Trophoblast cell (in vitro differentiated cells and primary cell): ENCODE data around the gene KCNIP2.

Experiments
- DNase-seq, 2 donors: peaks; one replicate each; pipeline ENCODE4 v3.0.0-alpha.2; 2016
- H2AFZ ChIP-seq: 2 replicates; pipeline ENCODE4 v1.6.1; 2013; ENCODE audit warnings: low read length, moderate library complexity, mild to moderate bottlenecking; ENCODE audit not compliant: insufficient read depth, poor library complexity
- H2AK5ac ChIP-seq: 2 replicates; pipeline ENCODE4 v1.6.1; 2013; ENCODE audit warnings: mild to moderate bottlenecking, low read length
- H2BK120ac ChIP-seq: 2 replicates; pipeline ENCODE4 v1.6.1; 2013; ENCODE audit warnings: low read length, mild to moderate bottlenecking, moderate library complexity; ENCODE audit not compliant: insufficient read depth, poor library complexity
- H2BK12ac ChIP-seq: 2 replicates; pipeline ENCODE4 v1.6.1; 2013; ENCODE audit warnings: mild to moderate bottlenecking, low read length, moderate library complexity
- H2BK5ac ChIP-seq: 2 replicates; pipeline ENCODE4 v1.6.1; 2013; ENCODE audit warnings: low read length, low read depth, moderate library complexity, mild to moderate bottlenecking; ENCODE audit not compliant: poor library complexity
- H3K14ac ChIP-seq: 2 replicates; pipeline ENCODE4 v1.6.1; 2013; ENCODE audit warnings: mild to moderate bottlenecking, low read length
- H3K18ac ChIP-seq: 2 replicates; pipeline ENCODE4 v1.6.1; 2013; ENCODE audit warnings: mild to moderate bottlenecking, low read length
- H3K23ac ChIP-seq: 2 replicates; pipeline ENCODE4 v1.6.1; 2013; ENCODE audit warnings: low read length
- H3K27ac ChIP-seq: 2 replicates; pipeline ENCODE4 v1.5.1; 2013; ENCODE audit warnings: low read depth, mild to moderate bottlenecking, inconsistent platforms, low read length, moderate library complexity
- H3K27me3 ChIP-seq: 2 replicates; pipeline ENCODE4 v1.6.1; 2013; ENCODE audit warnings: inconsistent platforms, mild to moderate bottlenecking, low read length, moderate library complexity; ENCODE audit not compliant: insufficient read depth
- H3K36me3 ChIP-seq, 2 experiments: 1 replicate in 1 of 2; 2 replicates in 1 of 2; pipeline ENCODE4 v1.6.1; 2013; ENCODE audit warnings: low read length in 2 of 2, mild to moderate bottlenecking in 2 of 2, moderate library complexity in 1 of 2; ENCODE audit not compliant: insufficient read depth in 2 of 2, control insufficient read depth in 1 of 2
- H3K4ac ChIP-seq: 2 replicates; pipeline ENCODE4 v1.6.1; 2013; ENCODE audit warnings: low read depth, mild to moderate bottlenecking, low read length, moderate library complexity
- H3K4me1 ChIP-seq, 2 experiments: 1 replicate in 1 of 2; 2 replicates in 1 of 2; pipeline ENCODE4 v1.6.1; 2013; ENCODE audit warnings: low read length in 2 of 2, mild to moderate bottlenecking in 2 of 2, moderate library complexity in 1 of 2; ENCODE audit not compliant: insufficient read depth in 2 of 2, control insufficient read depth in 1 of 2
- H3K4me2 ChIP-seq: 2 replicates; pipeline ENCODE4 v1.6.1; 2013; ENCODE audit warnings: inconsistent platforms, mild to moderate bottlenecking, low read length, moderate library complexity
- H3K4me3 ChIP-seq: 2 replicates; pipeline ENCODE4 v1.5.1; 2013; ENCODE audit warnings: mild to moderate bottlenecking, low read depth, low read length, inconsistent platforms
- H3K79me1 ChIP-seq: one replicate; pipeline ENCODE4 v1.6.1; 2013; ENCODE audit warnings: low read length
- H3K79me2 ChIP-seq: 2 replicates; pipeline ENCODE4 v1.6.1; 2013; ENCODE audit warnings: low read length, mild to moderate bottlenecking; ENCODE audit not compliant: control insufficient read depth, insufficient read depth, poor library complexity
- H3K9ac ChIP-seq: 2 replicates; pipeline ENCODE4 v1.6.1; 2013; ENCODE audit warnings: mild to moderate bottlenecking, low read length
- H3K9me3 ChIP-seq: 2 replicates; pipeline ENCODE4 v1.6.1; 2013; ENCODE audit warnings: low read depth, mild to moderate bottlenecking, control low read depth, inconsistent platforms, low read length; ENCODE audit not compliant: insufficient read depth
- H4K12ac ChIP-seq: 2 replicates; pipeline ENCODE4 v1.6.1; 2013; ENCODE audit warnings: low read depth, mild to moderate bottlenecking, low read length, moderate library complexity
- H4K8ac ChIP-seq: 2 replicates; pipeline ENCODE4 v1.6.1; 2013; ENCODE audit warnings: low read depth, mild to moderate bottlenecking, low read length, moderate library complexity
- H4K91ac ChIP-seq: one replicate; pipeline ENCODE4 v1.6.1; 2013; ENCODE audit warnings: low read depth, mild to moderate bottlenecking, low read length, moderate library complexity
- WGBS: extraction: QIAGEN DNeasy Blood & Tissue Kit; methylation state at CpG from one replicate; pipeline ENCODE4 v1.1.7; 2013; ENCODE audit warnings: missing lambda C conversion rate; ENCODE audit not compliant: insufficient read length, insufficient coverage; ENCODE audit errors: extremely low coverage; 5-methylcytosine and 5-hydroxymethylcytosine counted together

The KCNIP2 gene

GRCh38 chr10:101833466-101833865 lies 10.1 kb downstream of the KCNIP2 start:
- Histone ChIP-seq H4K91ac (no peak overlapping the region), H4K12ac (no peak overlapping the region), H2BK120ac (no peak overlapping the region)

DNA sequence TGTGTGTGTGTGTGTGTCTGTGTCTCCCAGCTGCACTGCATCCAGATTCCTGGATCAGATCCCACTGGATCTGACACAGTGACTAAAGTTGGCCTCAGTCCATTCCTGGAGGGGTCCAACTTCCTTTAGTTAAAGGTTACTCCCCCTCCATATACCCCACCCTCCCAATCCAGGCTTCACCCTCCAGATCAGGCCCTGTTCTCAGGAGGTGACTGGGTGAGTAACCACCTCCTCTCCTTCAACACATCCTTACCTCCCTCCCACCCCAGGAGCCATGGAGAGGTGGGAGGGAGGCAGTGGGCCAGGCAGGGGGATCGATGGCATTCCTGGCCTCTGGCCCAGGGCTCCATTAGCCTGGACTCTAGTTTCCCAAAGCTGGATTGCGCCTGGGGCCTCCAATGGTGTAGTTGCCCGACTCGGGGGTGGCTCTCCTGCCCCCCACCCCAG lies 11.3 kb downstream of the KCNIP2 start:
- Histone ChIP-seq H4K12ac (no peak overlapping the region), H4K8ac (no peak overlapping the region), H3K79me2 (no peaks in the 10 kb centered on the region), H3K4me2 (no peak overlapping the region), H4K91ac (no peak overlapping the region), H3K79me1 (peaks cover 2% of the 10 kb centered on the region), H3K27ac (no peak overlapping the region), H3K14ac (no peak overlapping the region), H3K36me3 (peaks cover 0 to 8% of the 10 kb centered on the region in 2 experiments), H2BK120ac (no peak overlapping the region), H3K4me1 (peaks cover 14% of the 10 kb centered on the region in 2 experiments), H2BK12ac (no peak overlapping the region), H3K18ac (no peak overlapping the region), H2BK5ac (no peak overlapping the region), H3K23ac (no peak overlapping the region), H2AFZ (no peak overlapping the region), H3K9ac (no peak overlapping the region), H3K4me3 (no peak overlapping the region), H2AK5ac (no peak overlapping the region), H3K27me3 (no peaks in the 10 kb centered on the region), H3K9me3 (peaks cover 7% of the 10 kb centered on the region), H3K4ac (no peak overlapping the region)
- WGBS, result no CpG with 5 or more reads among the region's 4 CpGs
- DNase-seq, result no peak

More at GRCh38 chr10:101833466-101833865, 10.1 kb downstream of the KCNIP2 start:
- DNase-seq, result no peak
- Histone ChIP-seq H3K79me1 (peaks cover 2% of the 10 kb centered on the region), H2BK5ac (no peak overlapping the region), H3K79me2 (no peaks in the 10 kb centered on the region), H3K4me2 (no peak overlapping the region), H2AK5ac (no peak overlapping the region), H3K14ac (no peak overlapping the region), H3K18ac (no peak overlapping the region), H3K9me3 (peaks cover 7% of the 10 kb centered on the region), H3K4ac (no peak overlapping the region), H3K27ac (no peak overlapping the region), H3K23ac (no peak overlapping the region), H2AFZ (no peak overlapping the region), H4K8ac (no peak overlapping the region), H3K27me3 (no peaks in the 10 kb centered on the region), H3K4me3 (no peak overlapping the region), H2BK12ac (no peak overlapping the region), H3K4me1 (peaks cover 14% of the 10 kb centered on the region in 2 experiments), H3K9ac (no peak overlapping the region), H3K36me3 (no peaks in the 10 kb centered on the region)
- no CpG with 5 or more reads among the region's 1 CpG for WGBS

GRCh38 chr10:101831169-101831811 lies 12.3 kb downstream of the KCNIP2 start:
- H3K4me2 ChIP-seq, result peak overlapping the region; percentile 91
- H4K91ac ChIP-seq, result no peak overlapping the region
- no CpG with 5 or more reads among the region's 9 CpGs for WGBS
- H2BK5ac ChIP-seq, result no peak overlapping the region
- H3K4me1 ChIP-seq, result peaks cover 14% of the 10 kb centered on the region in 2 experiments
- peak overlapping the region; percentile 82 for H3K4me3 ChIP-seq
- H3K9ac ChIP-seq, result peak overlapping the region; percentile 66
- H2AFZ ChIP-seq, result peak overlapping the region; percentile 69
- H2BK120ac ChIP-seq, result no peak overlapping the region
- H3K9me3 ChIP-seq, result peaks cover 7% of the 10 kb centered on the region
- H3K4ac ChIP-seq, result no peak overlapping the region
- H4K8ac ChIP-seq, result peak overlapping the region; percentile 8
- no peak overlapping the region for H4K12ac ChIP-seq
- peaks cover 2% of the 10 kb centered on the region for H3K79me1 ChIP-seq
- H3K27ac ChIP-seq, result no peak overlapping the region
- no peaks in the 10 kb centered on the region for H3K79me2 ChIP-seq
- no peak overlapping the region for H2BK12ac ChIP-seq
- no peak for DNase-seq
- H3K27me3 ChIP-seq, result no peaks in the 10 kb centered on the region
- no peak overlapping the region for H3K14ac ChIP-seq
- no peak overlapping the region for H2AK5ac ChIP-seq
- H3K23ac ChIP-seq, result peak overlapping the region; percentile 50
- H3K18ac ChIP-seq, result no peak overlapping the region
- peaks cover 0 to 8% of the 10 kb centered on the region in 2 experiments for H3K36me3 ChIP-seq

- Histone ChIP-seq H4K12ac (no peak overlapping the region), H3K4me1 (peaks cover 14% of the 10 kb centered on the region in 2 experiments), H2BK120ac (no peak overlapping the region), H3K27me3 (no peaks in the 10 kb centered on the region), H3K79me2 (no peaks in the 10 kb centered on the region), H4K91ac (peak overlapping the region; percentile 0), H3K27ac (peak overlapping the region; percentile 15), H2AK5ac (no peak overlapping the region), H2BK12ac (no peak overlapping the region), H3K9ac (no peak overlapping the region), H2AFZ (peak overlapping the region; percentile 69), H3K4me3 (peak overlapping the region; percentile 82), H3K9me3 (peaks cover 7% of the 10 kb centered on the region), H3K4ac (no peak overlapping the region), H3K79me1 (peaks cover 2% of the 10 kb centered on the region), H3K23ac (no peak overlapping the region), H3K14ac (no peak overlapping the region), H2BK5ac (no peak overlapping the region), H3K18ac (no peak overlapping the region), H3K36me3 (peaks cover 0 to 8% of the 10 kb centered on the region in 2 experiments), H4K8ac (peak overlapping the region; percentile 8), H3K4me2 (peak overlapping the region; percentile 91)
- peak; percentile 90 to 96 for DNase-seq
- WGBS, result no CpG with 5 or more reads among the region's 56 CpGs
Observed at GRCh38 chr10:101830322-101831168, 13.1 kb downstream of the KCNIP2 start.
